HG03039 (cell line): ENCODE data around the gene LRTM2.

ENCODE experiments used
- ATAC-seq: cut with Tn5 transposase; IDR thresholded peaks from one replicate; pipeline ENCODE4 v1.9.1; 2021; ENCODE audit warnings: mild to moderate bottlenecking, moderate library complexity; ENCODE audit not compliant: unreplicated experiment

LRTM2 gene

DNA sequence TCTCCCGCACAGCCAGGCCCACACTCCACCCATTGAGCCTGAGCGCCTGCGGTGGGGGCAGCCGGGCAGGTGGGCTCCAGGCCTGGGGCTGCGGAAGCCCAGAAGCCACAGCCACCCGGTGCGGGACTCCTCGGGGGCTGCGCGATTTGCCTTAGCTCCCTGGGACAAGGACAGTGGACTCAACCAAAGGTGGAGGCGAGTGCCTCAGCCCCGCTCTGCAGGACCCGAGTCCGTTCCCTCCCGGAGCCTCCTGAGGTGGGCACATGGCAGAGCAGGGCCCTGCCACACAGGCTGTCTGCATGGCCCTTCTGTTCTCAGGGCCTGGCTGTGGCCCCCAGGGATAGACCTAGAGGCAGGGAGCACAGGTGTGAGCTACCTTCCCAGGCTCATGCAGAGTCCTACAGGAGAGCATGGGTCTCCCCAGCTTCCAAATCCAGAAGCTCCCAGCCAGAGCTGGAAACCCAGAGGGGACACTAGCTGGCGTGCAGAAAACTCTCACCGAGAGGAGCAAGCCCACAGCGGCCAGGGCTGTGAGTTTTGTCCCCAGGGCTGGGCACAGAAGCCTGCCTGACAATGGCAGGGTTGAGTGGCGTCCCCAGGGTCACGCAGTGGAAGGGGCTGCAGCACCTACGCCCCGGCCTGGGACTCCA, 22.2 kb upstream of the LRTM2 start:
- ATAC-seq, result no peak

DNA sequence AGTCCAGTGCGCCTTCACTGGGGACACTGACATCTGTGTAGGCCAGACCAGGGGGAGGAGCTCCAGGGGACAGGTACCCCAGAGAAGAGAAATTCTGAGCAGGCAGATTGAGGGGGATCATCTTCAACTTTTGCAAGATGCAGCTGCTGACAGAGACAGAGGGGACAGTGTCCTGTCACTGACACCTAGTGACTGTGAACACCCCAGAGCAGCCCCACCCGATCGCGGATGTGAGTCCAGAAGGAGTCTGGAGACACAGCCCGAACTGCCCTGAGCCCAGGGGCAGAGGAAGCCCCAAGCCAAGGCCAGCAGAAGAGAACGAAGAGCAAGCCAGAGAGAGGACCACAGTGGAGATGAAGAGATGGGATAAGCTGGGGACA, 21.7 kb upstream of the LRTM2 start:
- ATAC-seq, result no peak

DNA sequence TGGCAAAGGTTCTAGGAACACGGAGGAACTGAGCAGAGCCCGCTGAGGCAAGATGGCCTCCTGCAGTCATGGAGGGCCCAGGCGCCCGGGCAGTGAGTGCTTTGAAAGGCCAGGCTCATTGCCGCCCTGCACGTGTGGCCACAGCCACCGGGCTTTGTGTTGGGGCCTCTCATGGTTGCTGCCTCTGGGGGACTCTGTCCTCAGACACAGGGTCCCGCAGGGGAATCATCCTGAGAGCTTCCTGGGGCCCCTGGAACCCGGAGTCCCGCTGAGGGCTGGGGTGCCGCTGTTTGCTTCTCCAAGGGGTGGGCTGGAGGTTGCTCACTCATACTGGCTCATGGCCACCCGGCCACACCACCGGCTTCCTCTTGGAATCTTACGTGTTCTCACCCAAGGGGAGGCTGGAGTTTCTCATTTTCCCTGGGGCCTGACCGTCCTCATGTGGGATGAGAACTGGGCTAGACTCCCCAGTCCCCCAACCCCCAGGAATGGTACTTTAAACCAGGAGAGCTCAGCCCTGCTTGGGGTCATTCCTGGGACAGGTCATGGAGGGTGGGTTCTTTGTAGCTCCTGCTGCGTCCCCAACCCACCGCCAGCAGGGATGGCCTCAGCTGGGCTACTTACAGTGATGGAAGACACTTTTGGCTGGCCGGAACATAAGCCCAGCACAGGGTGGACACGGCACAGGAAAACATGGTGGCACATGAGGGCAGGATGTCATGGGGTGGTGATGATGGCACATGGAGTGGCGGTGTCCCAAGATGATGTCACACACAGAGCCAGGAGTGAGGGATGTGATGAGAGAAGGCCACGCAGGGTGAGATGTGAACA, 21.1 kb upstream of the LRTM2 start:
- ATAC-seq, result no peak

DNA sequence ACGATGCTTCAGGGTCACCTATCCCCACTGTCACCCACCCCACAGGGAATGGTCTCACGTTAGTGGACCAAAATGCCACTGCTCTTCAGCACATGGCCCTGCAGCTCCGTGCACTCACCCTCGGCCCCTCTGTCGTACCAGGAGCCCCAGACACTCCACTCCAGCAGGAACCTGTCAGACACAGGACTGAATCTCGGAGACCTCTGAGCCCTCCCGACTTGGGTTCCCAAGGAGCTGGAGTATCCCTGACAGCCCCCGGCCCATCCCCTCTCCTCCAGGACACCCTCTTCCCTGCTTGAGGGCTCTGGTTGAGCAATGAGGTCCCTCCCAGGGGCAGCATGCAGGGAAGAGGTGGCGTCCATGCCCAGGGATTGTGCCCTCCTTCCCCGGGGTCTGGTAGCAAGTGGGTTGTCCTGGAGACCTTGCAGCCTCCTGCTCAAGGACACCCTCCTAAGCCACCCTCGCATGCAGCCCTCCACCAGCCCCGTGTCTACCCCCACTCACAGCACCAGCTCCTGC, 20.4 kb upstream of the LRTM2 start:
- no peak for ATAC-seq

DNA sequence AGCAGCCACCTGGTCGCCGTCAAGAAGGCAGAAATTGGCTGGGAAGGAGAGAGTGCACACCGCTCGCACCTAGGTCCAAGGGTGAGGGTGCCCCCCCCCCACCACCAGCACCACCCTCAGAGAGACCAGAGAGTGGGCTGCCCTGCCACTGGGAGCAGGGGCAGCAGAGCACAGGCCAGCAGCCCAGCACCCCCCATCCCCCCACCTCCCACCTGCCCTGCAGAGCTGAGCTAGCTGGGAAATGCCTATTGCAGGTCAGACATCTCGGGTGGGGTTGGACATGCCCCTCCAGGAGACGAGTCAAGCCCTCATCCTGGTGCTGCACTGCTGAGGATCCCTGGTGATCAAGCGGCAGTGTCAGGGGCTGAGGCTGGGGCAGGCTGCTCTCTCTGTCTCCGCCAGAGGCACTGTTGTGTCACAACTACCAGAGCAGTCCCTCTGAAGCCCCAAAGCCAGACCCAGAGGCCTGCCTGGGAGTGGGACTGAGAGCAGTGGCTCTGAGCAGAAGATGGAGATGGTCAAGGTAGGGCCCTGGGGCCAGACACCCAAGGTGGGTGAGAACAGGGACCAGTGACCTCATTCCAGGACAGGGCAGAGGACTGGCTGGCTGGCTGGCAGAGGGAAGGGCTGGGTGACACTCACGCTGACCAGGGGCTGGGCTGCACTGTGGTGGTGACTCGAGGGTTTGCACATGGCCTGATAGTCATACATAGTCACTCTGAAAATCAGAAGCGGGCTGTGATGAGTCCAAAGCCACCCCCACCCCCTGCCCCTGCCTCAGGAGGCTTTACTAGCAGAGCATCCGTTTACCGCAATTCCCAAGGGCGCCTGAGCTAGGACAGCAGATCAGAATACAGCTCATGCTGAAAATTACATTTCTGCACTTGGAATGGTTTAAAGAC, 19.7 kb upstream of the LRTM2 start:
- no peak for ATAC-seq

DNA sequence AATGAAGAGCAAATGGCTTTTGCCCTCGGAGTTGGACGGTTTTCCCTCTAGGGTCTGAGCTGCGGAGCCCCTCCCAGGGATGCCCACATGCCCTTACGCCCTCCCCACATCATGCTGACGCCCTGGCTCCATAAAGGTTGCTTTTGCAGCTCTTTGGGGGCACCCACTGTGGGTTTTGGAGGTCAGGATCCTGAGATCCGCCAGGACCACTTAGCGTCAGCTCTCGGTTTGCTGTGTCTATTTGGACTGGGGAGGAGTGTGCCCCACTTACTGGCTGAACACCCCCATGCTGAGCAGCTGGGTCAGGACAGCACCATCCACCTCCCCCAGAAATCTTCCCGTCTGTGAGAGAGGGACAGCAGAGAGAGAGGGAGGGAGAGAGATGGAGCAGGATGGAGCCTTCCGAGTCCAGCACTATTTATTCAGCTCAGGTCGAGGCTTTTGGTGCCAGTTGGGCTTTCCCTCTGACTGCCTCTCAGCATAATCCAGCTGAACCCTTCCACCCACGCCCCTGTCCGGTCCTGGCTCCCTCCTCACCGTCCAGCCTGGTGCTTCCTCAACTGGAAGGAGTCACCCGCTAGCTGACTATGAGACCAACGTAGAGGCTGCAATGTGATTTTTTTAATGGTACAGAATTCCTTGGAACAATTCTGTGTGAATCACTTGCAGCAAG, 18.9 kb upstream of the LRTM2 start:
- no peak for ATAC-seq

DNA sequence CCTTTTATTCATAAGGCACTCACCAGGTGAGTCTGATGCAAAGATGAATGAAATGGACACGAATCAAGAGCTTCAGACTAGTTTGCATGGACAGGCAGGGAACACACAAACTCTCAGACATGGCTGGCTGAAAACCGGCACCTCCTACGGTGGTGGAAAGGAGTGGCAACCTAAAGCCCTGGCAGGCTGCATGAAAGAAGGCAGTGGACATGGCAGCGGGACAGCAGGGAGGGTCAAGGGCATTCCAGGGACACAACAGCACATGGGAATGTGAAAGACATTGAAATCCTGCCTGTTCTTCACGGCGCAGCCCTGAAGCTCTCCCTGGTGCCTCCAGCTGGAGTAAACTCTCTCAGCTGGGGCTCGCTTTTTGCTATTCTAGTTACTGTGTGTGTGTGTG, 16.6 kb upstream of the LRTM2 start:
- no peak for ATAC-seq

DNA sequence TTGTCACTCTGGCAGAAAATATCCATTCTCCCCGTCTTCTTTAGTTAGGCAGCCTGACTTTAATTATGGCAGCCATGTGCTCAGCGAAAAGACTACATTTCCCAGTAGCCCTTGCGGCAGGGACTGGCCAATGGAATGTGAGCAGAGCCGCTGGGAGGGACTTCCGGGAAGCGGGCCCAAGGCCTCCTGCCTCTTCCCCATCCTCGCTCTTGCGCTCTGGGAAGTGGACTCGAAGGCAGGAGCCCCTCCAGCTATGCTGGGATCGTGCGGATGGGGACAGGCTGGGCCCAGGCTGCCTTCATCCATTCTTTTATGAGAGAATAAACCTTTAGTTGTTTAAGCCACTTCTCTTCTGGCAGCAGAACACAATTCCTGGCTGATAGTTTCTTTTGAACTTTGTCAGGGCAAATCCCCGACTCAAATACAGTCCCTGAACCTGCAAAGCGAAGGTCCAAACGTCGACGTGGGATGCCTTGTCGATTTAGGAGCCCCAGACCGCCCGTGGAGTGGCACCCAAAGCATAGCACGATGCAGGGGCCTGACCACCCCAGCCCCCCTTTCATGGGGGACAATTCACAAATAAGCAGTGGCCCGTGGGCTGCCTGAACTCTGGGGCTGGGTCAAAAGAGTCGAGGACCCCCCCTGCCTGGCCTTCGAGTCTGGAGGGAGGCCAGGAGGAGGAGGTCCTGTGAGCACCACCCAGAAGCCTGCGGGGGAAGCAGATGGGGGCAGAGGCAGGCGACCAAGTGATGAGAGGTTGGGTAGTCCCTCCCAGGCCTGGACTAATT, 15.6 kb upstream of the LRTM2 start:
- ATAC-seq, result peak; percentile 90

DNA sequence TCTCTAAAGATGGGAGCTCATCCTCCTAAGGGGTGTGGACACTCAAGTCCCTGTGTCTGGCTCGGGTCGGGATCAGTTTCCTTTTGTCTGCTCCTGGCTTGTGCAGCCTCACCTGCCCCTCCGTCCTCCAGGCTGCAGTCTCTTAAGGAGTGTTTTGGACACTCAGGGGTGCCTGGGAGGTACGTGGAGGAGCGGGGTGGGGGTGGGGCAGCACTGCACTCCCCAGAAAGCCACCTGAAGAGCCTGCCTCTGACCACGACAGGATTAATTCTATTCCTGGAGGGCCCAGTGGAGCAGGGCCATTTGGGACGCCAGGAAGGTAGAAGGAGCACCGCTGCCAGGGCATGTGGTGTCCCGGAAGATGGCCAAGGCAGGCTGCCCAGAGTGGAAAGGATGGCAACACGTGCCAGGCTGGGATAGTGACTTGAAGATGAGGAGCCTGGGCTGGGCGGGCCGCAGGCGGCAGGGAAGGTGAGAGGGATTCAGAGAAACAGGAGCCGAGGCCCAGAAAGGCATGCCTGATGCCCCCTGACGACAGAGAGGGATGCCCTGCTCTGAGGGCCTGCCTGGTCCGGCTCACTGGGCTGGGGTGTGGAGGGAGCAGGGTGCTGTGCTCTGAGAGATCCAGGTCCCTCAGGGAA, 14.8 kb upstream of the LRTM2 start:
- ATAC-seq, result no peak

DNA sequence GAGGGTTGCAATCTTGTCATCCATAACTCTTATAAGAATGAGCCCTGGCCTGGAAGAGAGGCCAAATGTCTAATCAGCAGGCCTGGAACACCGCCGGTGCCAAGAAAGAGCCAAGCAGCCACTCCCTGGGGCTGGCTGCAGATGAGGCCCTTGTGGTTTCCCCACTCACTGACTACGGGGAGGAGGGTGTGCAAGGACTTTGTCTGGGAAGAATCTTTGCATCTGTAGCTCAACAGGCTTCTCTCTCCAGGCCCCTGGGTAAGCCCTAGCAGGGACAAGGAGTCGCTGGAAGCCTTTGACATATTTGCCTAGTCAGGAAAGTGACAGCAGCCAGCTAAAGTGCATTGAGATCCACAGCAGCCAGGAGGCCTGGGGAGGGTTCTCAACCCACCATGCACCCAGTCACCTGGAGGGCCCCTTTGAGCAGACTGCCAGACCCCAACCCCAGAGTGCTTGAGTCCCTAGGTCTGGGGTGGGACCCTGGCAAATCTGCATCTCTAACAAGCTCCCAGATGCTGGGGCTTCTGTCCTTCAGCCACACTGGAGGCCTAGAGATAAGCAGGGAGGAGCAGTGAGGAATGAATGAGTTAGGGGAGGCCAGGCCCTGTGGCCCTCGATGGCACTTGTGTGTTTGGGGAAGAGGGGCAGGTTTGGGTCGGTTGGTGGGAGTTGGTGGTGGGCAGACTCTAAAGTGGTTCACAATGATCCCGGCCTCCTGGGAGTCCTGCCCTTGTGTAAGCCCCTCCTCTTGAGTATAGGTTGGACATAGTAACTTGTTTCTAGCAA, 13.9 kb upstream of the LRTM2 start:
- ATAC-seq, result no peak

DNA sequence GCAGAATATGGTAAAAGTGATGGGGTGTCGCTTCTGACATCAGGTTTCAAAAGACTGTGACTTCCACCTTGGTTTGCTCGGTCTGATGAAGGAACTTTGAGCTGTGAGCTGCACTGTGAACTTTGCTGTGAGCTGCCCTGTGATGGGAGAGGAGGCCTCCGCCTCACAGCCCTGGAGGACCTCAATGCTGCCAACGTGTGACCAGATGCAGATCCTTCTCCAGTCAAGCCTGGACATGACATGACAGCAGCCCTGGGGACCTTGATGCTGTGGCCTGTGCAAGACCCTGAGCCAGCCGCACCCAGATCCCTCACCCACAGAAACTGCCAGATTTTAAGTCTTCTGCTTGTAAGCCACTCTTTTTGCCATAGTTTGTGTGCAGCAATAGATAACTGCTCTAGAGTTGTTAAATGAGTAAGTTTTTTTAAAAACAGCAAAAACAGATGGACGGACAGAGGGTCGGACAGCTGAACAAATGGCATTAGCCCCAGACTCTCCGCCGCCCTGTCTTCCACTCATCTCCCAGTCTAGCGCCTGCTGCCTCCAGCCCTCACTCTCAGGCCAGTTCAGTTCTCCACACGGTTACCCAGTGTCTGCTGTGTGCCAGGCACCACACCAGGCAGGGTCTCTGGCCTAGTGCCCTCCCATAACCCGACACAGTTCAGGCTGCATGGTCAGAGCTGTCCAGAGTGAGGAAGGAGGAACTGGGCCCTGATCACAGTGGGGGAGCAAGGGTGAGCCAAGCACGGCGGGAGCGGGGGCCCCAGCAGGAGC, 13.1 kb upstream of the LRTM2 start:
- no peak for ATAC-seq

DNA sequence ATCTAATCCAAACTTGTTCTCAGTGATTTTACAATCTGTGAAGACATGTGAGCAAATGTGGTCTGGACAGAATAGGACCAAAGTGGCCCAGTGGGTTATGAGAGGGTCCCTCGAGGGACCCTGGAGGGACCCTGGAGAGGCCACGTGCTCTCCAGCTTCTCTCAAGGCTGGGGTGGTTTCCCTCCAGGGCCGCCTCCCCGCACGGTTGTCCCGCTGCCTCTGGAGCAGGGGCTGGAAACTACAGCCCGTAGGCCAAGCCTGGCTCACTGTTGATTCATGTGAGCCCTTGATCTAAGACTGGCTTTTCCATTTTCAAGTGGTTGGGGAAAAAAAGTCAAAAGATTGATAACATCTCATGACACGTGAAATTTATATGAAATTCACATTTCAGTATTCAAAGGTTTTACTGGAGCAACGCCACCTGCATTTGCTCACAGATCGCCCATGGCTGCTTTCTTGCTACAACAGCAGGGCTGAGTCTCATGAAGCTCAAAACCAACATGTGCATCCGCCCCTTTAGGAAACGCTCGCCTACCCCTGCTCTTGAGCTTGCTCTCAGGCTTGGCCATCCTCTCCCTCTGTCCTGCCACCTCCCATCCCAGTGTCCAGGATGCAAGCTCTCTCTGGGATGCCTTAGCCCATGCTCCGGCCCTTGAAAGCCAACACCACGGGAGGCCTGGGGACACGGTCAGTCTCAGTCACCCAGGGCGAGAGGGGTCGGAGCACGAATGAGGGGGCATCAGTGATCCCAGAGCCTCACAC, 12.1 kb upstream of the LRTM2 start:
- ATAC-seq, result no peak

DNA sequence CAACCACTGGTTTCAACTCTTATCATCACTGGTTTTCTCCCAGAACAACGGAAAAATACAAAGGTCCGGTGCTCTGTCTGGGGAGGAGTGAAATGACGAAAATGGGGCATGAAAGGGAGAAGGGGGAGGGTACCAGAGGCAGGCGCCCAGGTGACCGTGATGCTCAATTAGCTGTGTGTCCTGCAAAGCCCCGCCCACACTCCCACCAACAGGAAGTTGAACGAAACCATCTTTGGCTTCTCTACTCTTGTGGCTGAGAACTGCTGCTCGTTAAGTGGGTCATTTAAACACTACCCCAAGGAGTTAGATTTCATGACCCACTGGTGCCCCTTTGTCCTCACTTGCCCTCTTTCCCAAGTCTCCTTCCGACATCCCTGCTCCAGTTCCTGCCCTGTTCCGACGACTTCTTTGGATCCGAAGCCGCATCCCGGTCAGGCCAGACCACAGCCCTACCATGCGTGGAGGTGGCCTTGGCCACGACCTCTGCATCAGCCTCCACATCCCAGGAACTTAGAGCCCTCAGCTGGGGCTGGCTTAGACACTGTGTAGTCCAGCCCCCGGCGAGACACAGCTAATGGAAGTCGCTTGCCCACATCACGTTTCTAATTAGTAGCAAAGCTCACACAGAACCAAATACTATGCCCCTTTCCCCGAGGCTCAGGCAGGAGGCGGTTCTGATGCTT, 11.4 kb upstream of the LRTM2 start:
- no peak for ATAC-seq

DNA sequence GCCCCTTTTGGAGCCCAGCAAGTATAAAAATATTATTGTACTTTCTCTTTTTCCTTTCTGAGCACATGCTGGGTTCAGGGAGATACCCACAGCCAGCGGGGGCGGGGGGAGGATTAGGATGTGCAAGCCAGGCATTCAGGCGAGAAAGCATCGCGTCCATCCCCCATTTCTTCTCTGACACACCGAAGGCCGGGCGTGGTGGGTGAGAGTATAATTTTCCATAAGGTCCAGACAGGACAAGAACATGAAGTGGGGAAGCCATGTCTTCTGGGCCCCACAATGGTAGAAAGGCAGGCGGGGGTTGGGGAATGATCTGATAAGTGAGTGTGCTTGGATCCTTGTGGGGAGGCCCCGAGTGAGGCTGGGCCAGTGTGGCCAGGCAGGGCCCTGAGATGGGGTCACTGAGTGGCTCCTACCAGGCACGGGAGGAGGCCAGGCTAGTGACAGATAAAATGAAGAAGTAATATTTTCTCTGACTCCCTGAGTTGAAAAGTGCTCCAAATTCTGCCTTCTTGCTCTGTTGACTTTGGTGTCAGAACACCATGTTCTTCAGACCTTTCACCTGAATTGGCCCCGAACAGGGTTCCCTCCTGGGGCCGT, 10.7 kb upstream of the LRTM2 start:
- no peak for ATAC-seq

DNA sequence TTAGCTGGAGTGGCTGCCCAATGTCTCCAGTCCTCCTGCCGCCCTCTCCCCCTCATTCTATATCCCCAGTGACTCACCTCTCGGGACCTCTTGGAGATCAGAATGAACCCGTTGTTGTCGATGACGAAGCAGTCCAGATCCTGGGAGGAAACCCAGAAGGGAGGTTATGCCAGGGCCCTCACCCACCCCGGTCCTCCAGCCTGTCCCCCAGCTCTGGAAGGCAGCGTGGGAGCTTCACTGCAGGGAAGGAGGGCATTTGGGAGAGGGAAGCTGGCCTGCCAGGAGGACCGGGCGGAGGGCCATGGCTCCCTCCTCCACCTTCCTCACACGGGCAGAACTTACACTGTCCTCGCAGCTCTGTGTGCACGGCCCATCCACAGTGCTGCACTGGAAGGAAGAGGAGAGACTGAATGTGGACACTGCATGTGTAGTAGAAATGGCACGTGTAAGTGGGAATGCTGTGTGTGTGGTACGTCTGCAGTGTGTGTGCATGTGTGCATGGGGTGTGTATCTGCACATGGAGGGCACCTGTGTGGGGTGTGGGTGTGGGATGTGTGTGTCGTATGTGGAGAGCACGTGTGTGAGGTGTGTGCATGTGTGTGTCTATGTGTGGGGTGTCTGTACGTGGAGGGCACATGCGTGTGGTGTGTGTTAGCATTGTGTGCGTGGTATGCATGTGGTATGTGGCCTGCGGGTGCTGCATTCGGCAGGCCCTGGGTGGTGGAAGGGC, 10.0 kb upstream of the LRTM2 start:
- ATAC-seq, result no peak

DNA sequence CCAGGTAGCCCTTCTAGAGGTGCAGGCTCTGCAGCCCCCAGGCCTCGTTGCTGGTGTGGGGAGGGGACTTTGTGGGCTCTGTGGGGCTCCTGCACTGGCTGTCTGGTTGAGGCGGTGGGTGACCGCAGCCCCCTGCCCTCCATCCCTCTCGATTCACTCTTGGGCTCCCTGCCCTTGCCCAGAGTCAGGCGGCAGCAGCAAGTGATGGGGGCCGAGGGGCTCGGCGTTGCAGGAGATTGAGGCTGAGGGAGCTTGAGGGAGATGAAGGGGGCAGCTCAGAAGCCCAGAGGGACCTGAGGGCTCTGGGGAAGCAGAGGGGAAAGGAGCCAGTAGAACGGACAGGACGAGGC, 9.5 kb upstream of the LRTM2 start:
- no peak for ATAC-seq
